Dedifferentiated amniotic fluid mesenchymal stem cell (primary cell): ENCODE results near the gene IFI27L1.

Source experiments
- DNase-seq: peaks from one replicate; pipeline ENCODE4 v3.0.0-alpha.2; 2016; ENCODE audit errors: extremely low spot score

IFI27L1 gene

GRCh38 chr14:94132285-94132887 is 51.3 kb downstream of the IFI27L1 start:
- DNase-seq: peak; percentile 75

- no peak for DNase-seq
Measured at GRCh38 chr14:94135476-94135875, 54.4 kb downstream of the IFI27L1 start.

- peak; percentile 91 for DNase-seq
Measured at GRCh38 chr14:94136575-94137331, 55.6 kb downstream of the IFI27L1 start.

- DNase-seq: no peak
Measured at GRCh38 chr14:94138251-94138650, 57.1 kb downstream of the IFI27L1 start.

- no peak for DNase-seq
Measured at GRCh38 chr14:94139006-94139405, 57.9 kb downstream of the IFI27L1 start.

GRCh38 chr14:94139421-94139820 is 58.3 kb downstream of the IFI27L1 start:
- DNase-seq: no peak

GRCh38 chr14:94142247-94142646 is 61.1 kb downstream of the IFI27L1 start:
- DNase-seq: no peak

GRCh38 chr14:94142836-94143235 is 61.7 kb downstream of the IFI27L1 start:
- DNase-seq: no peak

- no peak for DNase-seq
Measured at GRCh38 chr14:94143239-94143638, 62.1 kb downstream of the IFI27L1 start.

GRCh38 chr14:94143711-94144110 is 62.6 kb downstream of the IFI27L1 start:
- no peak for DNase-seq

GRCh38 chr14:94144765-94145164 is 63.7 kb downstream of the IFI27L1 start:
- no peak for DNase-seq

- no peak for DNase-seq
Measured at GRCh38 chr14:94145902-94146527, 64.9 kb downstream of the IFI27L1 start.
